HCT116 (cell line): Measurements from ENCODE around the gene SCAI. TPM values are rescaled to one million over a fixed set of nuclear protein-coding genes. Genes with fewer than 3 reads are reported as not detected.

Source experiments
- ATAC-seq: fragments of 200-7000 bp; cut with Tn5 transposase; 2 replicates; pipeline ENCODE4 v1.9.1; 2020; ENCODE audit warnings: mild to moderate bottlenecking, moderate library complexity
- BruUV-seq: library from RNA; stranded (reverse); fragments of 400-500 nt; replicated peaks from 2 replicates; lab custom pipeline; 2021; lab: Mats Ljungman, UMichigan
- CTCF ChIA-PET: fragments of 300-600 bp; sonication (Branson Sonifier 250); formaldehyde crosslinking; loops from one replicate; lab custom pipeline; 2021; ENCODE audit warnings: antibody characterized with exemption; lab: Charles Lee
- POLR2A ChIA-PET: fragments of 300-600, 350-600 bp; sonication (Branson Sonifier 250); formaldehyde crosslinking; loops from one replicate; lab custom pipeline; 2021; ENCODE audit warnings: antibody characterized with exemption; lab: Charles Lee
- RAD21 ChIA-PET, 2 experiments: fragments of 300-600 bp; sonication (Branson Sonifier 250); formaldehyde crosslinking; loops; one replicate each; lab custom pipeline; 2023; ENCODE audit warnings: low total read pairs in 2 of 2; ENCODE audit not compliant: uncharacterized antibody in 2 of 2, unreplicated experiment in 2 of 2, low non-redundant PET in 1 of 2; lab: Charles Lee
- DNase-seq: peaks from one replicate; pipeline ENCODE4 v3.0.0-alpha.2; 2010; ENCODE audit warnings: low read depth, low spot score
- H2AFZ ChIP-seq: fragments of 200-600 bp; shearing (Covaris generic), sonication (generic); 2 replicates; pipeline ENCODE4 v1.6.1; 2017; ENCODE audit warnings: low read depth, mixed run types, mixed read lengths, antibody characterized with exemption, low read length; ENCODE audit not compliant: poor library complexity, severe bottlenecking
- H3K27ac ChIP-seq: 2 replicates; pipeline ENCODE4 v1.5.1; 2012; ENCODE audit warnings: low read depth, low read length
- H3K27me3 ChIP-seq: fragments of 200-600 bp; sonication (generic); 2 replicates; pipeline ENCODE4 v1.6.1; 2016; ENCODE audit warnings: mixed run types, low read length, mixed read lengths; ENCODE audit not compliant: insufficient read depth
- H3K36me3 ChIP-seq, 2 experiments: fragments of 200-500 bp in 1 of 2; fragments of 200-600 bp in 1 of 2; sonication (Bioruptor generic) in 1 of 2; sonication (generic) in 1 of 2; 2 replicates each; pipeline versions ENCODE4 v1.5.1 to v1.6.1; 2014 to 2016; ENCODE audit warnings: low read length in 2 of 2, inconsistent platforms in 1 of 2, mixed read lengths in 1 of 2, mixed run types in 1 of 2; ENCODE audit not compliant: insufficient read depth in 2 of 2, control insufficient read depth in 1 of 2
- H3K4me1 ChIP-seq, 2 experiments: fragments of 200-600 bp in 1 of 2; sonication (generic) in 1 of 2; 2 replicates each; pipeline versions ENCODE4 v1.5.1 to v1.6.1; 2012 to 2017; ENCODE audit warnings: low read length in 2 of 2, inconsistent platforms in 1 of 2, mild to moderate bottlenecking in 1 of 2, mixed read lengths in 1 of 2, mixed run types in 1 of 2, moderate library complexity in 1 of 2; ENCODE audit not compliant: insufficient read depth in 2 of 2, control insufficient read depth in 1 of 2
- H3K4me2 ChIP-seq: fragments of 200-600 bp; sonication (generic); 2 replicates; pipeline ENCODE4 v1.6.1; 2017; ENCODE audit warnings: mixed run types, low read length, mixed read lengths
- H3K4me3 ChIP-seq, 2 experiments: fragments of 200-600 bp in 1 of 2; sonication (generic) in 1 of 2; replicated peaks in 1 of 2; 2 replicates each; pipeline ENCODE4 v1.5.1; 2011 to 2016; ENCODE audit warnings: low read length in 2 of 2, control low read depth in 1 of 2, low read depth in 1 of 2, mild to moderate bottlenecking in 1 of 2, mixed read lengths in 1 of 2, mixed run types in 1 of 2
- H3K79me2 ChIP-seq: fragments of 200-600 bp; sonication (generic); 2 replicates; pipeline ENCODE4 v1.6.1; 2017; ENCODE audit warnings: mild to moderate bottlenecking, mixed run types, low read length, moderate library complexity, mixed read lengths; ENCODE audit not compliant: insufficient read depth
- H3K9ac ChIP-seq: fragments of 200-600 bp; sonication (generic); 2 replicates; pipeline ENCODE4 v1.6.1; 2016; ENCODE audit warnings: low read length, mixed read lengths
- H3K9me2 ChIP-seq: fragments of 200-600 bp; sonication (generic), shearing (Covaris generic); 2 replicates; pipeline ENCODE4 v1.6.1; 2017; ENCODE audit warnings: mixed run types, mild to moderate bottlenecking, moderate library complexity; ENCODE audit not compliant: insufficient read depth
- H3K9me3 ChIP-seq, 2 experiments: fragments of 200-500 bp in 1 of 2; fragments of 200-600 bp in 1 of 2; sonication (Bioruptor generic) in 1 of 2; sonication (generic) in 1 of 2; 2 replicates each; pipeline ENCODE4 v1.6.1; 2014 to 2017; ENCODE audit warnings: low read length in 2 of 2, mixed read lengths in 2 of 2, inconsistent platforms in 1 of 2, low read depth in 1 of 2, mild to moderate bottlenecking in 1 of 2, mixed run types in 1 of 2, moderate library complexity in 1 of 2; ENCODE audit not compliant: control insufficient read depth in 1 of 2, insufficient read depth in 1 of 2
- H4K20me1 ChIP-seq: fragments of 200-600 bp; sonication (generic), shearing (Covaris generic); 2 replicates; pipeline ENCODE4 v1.6.1; 2017; ENCODE audit warnings: mixed run types, mild to moderate bottlenecking, moderate library complexity; ENCODE audit not compliant: insufficient read depth
- CBX3 ChIP-seq: IDR thresholded peaks from 2 replicates; pipeline ENCODE4 v1.6.1; 2012; ENCODE audit warnings: low read depth
- CEBPB ChIP-seq: IDR thresholded peaks from 2 replicates; pipeline ENCODE4 v1.6.1; 2012; ENCODE audit warnings: low read depth
- CTCF ChIP-seq, 3 experiments: fragments of 200-600 bp in 1 of 3; sonication (generic) in 1 of 3; IDR thresholded peaks in 2 of 3; conservative IDR thresholded peaks in 1 of 3; 2 replicates each; pipeline ENCODE4 v1.5.1; 2012 to 2017; ENCODE audit warnings: low read depth in 2 of 3, low read length in 2 of 3, antibody characterized with exemption in 1 of 3, borderline replicate concordance in 1 of 3, control low read depth in 1 of 3, mild to moderate bottlenecking in 1 of 3, mixed read lengths in 1 of 3, mixed run types in 1 of 3, moderate library complexity in 1 of 3; ENCODE audit not compliant: insufficient read depth in 1 of 3
- FOSL1 ChIP-seq: IDR thresholded peaks from 2 replicates; pipeline ENCODE4 v1.6.1; 2012; ENCODE audit warnings: low read depth
- JUND ChIP-seq: IDR thresholded peaks from 2 replicates; pipeline ENCODE4 v1.6.1; 2012
- POLR2A ChIP-seq: IDR thresholded peaks from 2 replicates; pipeline ENCODE4 v1.7.0; 2011; ENCODE audit warnings: borderline replicate concordance; ENCODE audit not compliant: insufficient read depth, insufficient read length; ENCODE audit errors: extremely low read depth
- POLR2AphosphoS5 ChIP-seq: IDR thresholded peaks from 2 replicates; pipeline ENCODE4 v1.6.1; 2011; ENCODE audit warnings: mild to moderate bottlenecking, low read depth, low read length, moderate library complexity
- RAD21 ChIP-seq: IDR thresholded peaks from 2 replicates; pipeline ENCODE4 v1.6.1; 2012; ENCODE audit warnings: low read depth, mild to moderate bottlenecking
- REST ChIP-seq: IDR thresholded peaks from 2 replicates; pipeline ENCODE4 v1.6.1; 2012; ENCODE audit warnings: low read depth
- SIN3A ChIP-seq: IDR thresholded peaks from 2 replicates; pipeline ENCODE4 v1.6.1; 2012; ENCODE audit warnings: low read depth
- TCF7L2 ChIP-seq: IDR thresholded peaks from 2 replicates; pipeline ENCODE4 v1.7.0; 2011; ENCODE audit warnings: borderline replicate concordance, inconsistent platforms; ENCODE audit not compliant: insufficient read depth, insufficient read length; ENCODE audit errors: extremely low read depth
- ZBTB33 ChIP-seq: IDR thresholded peaks from 2 replicates; pipeline ENCODE4 v1.6.1; 2011; ENCODE audit warnings: mild to moderate bottlenecking, low read length, moderate library complexity; ENCODE audit not compliant: insufficient replicate concordance; ENCODE audit errors: extremely low read depth
- ZNF274 ChIP-seq: fragments of 200-500 bp; sonication (Bioruptor generic); IDR thresholded peaks from 2 replicates; pipeline ENCODE4 v1.6.1; 2014; ENCODE audit warnings: mild to moderate bottlenecking, low read depth, low read length, inconsistent platforms
- intact Hi-C: fragments of 100-400 bp; cut with micrococcal nuclease; formaldehyde crosslinking; loops from 2 replicates; pipeline ENCODE4 v1.10.0; 2022
- total RNA-seq: library from RNA; stranded (reverse); gene quantifications from one replicate; pipeline ENCODE4 v1.2.1, GENCODE V29; 2021; ENCODE audit not compliant: unreplicated experiment

The SCAI gene
- total RNA-seq, 1 experiment from 2014 or later: 14.0 TPM

- DNase-seq (no peak), ATAC-seq (no peak)
- no TSS peak for BruUV-seq
- H3K27ac ChIP-seq: no peak overlapping the region
- no peak overlapping the region for H2AFZ ChIP-seq
- no peaks in the 10 kb centered on the region for H3K4me1 ChIP-seq
- peaks cover 0 to 3% of the 10 kb centered on the region in 2 experiments; a peak in 1 of 4 replicates for H3K36me3 ChIP-seq
- H3K4me3 ChIP-seq: no peak overlapping the region
- POLR2A ChIA-PET: no interaction called here
- intact Hi-C loops: no loop called here
- no peaks in the 10 kb centered on the region for H3K27me3 ChIP-seq
- no peak overlapping the region for H3K9ac ChIP-seq
- no peaks in the 10 kb centered on the region for H4K20me1 ChIP-seq
- H3K9me2 ChIP-seq: no peaks in the 10 kb centered on the region
- CTCF ChIA-PET: no interaction called here
- H3K79me2 ChIP-seq: no peaks in the 10 kb centered on the region
- TF ChIP-seq POLR2AphosphoS5: no peak
- TF ChIP-seq JUND: no peak
- TF ChIP-seq ZNF274: no peak
- no peak for TF ChIP-seq CBX3
- TF ChIP-seq REST: no peak
- TF ChIP-seq SIN3A: no peak
- no peak for TF ChIP-seq TCF7L2
- TF ChIP-seq RAD21: no peak
- no peak for TF ChIP-seq POLR2A
- no peak for TF ChIP-seq CEBPB
- no peak for TF ChIP-seq FOSL1
- TF ChIP-seq CTCF (IDR thresholded peaks at IDR 0.05 in 2 of 3, conservative IDR thresholded peaks at IDR 0.05 in 1 of 3; ENCODE audit: borderline replicate concordance in 1 of 3, insufficient read depth in 1 of 3, low read depth in 2 of 3, low read length in 2 of 3): no peak
- no peak for TF ChIP-seq ZBTB33
- RAD21 ChIA-PET: no interaction called here
- no peaks in the 10 kb centered on the region for H3K9me3 ChIP-seq
- H3K4me2 ChIP-seq: no peak overlapping the region
Observed at GRCh38 chr9:124973807-124974206, 169.5 kb downstream of the SCAI start.
